ENCODE data around the gene L1CAM.
"Not testable (repeated sequence)": the region's sequence is repeated elsewhere in the genome, so short reads cannot be mapped to it uniquely, and the experiment has no call there.

The L1CAM gene

DNA sequence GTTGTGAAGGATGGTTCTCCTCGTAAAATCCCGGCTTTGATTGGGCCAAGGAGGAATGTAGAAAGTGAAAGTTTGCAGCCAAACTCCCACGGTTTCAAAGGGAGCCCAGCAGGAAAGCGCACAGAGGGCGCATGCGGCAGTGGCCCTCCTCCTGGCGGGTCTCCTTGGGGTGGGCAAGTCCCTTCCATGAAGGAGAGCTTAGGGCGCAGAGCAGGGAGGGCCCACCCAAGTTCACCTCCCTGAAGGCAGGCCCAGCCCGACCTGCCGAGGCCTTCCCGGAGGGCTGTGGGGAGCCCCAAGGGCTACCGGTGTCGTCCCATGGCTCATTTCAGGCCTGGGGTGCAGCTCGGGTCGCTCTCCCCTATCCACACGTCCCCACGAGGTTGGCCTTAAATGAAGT is 57.7 kb downstream of the L1CAM start:
- DNase-seq (ENCODE audit: low read depth in 3 of 3) = no peak

GRCh38 chrX:153827903-153828302 is 58.1 kb downstream of the L1CAM start:
- DNase-seq (ENCODE audit: low read depth in 3 of 3) = no peak

- no peak for DNase-seq (ENCODE audit: low read depth in 3 of 3)
These were observed 59.0 kb downstream of the L1CAM start for GRCh38 chrX:153827016-153827415.

GRCh38 chrX:153825042-153825441 is 60.9 kb downstream of the L1CAM start:
- no peak for DNase-seq (ENCODE audit: low read depth in 3 of 3)

- DNase-seq (ENCODE audit: low read depth in 3 of 3) = no peak
These were observed 61.6 kb downstream of the L1CAM start for GRCh38 chrX:153824348-153824747.

- no peak for DNase-seq (ENCODE audit: low read depth in 3 of 3)
These were observed 64.9 kb downstream of the L1CAM start for GRCh38 chrX:153821066-153821465.

- DNase-seq (ENCODE audit: low read depth in 3 of 3) = no peak
These were observed 65.4 kb downstream of the L1CAM start for GRCh38 chrX:153820601-153821000.

DNA sequence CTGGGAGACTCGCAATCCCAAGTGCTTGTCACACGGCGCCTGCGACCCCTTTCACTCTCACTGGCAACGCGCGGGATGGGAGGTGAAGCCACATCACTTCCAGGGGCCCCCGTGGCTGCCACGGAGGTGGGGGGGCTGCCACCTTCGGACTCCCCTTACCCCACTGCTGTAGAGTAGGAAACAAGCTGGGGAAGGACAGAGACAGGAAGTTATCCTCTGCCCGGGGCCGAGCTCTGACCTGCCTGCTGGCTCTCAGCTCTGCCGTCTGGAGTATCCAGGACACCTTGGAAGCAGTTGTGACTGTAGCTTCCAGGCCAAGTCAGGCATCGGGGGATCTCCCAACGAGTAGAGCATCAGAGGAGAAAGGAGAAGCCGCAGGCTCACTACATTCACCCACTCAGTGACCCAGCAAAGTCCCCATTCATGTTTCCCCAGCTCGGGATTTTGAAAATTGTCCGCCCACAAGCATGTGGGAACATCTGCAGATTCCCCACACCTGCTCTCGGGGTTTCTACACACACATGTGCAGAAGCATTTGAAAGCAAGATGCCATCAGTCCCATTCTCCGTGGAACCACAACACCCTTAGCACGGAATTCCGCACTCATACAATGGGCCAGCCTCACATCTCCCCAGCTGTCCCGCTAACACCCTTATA is 66.5 kb downstream of the L1CAM start:
- DNase-seq (ENCODE audit: low read depth in 3 of 3) = no peak

- DNase-seq (ENCODE audit: low read depth in 3 of 3) = peak in 2 of 3 experiments; percentile 19 to 37
These were observed 67.2 kb downstream of the L1CAM start for GRCh38 chrX:153818571-153819383.

GRCh38 chrX:153818064-153818463 is 67.9 kb downstream of the L1CAM start:
- DNase-seq (ENCODE audit: low read depth in 3 of 3) = not testable (repeated sequence)

DNA sequence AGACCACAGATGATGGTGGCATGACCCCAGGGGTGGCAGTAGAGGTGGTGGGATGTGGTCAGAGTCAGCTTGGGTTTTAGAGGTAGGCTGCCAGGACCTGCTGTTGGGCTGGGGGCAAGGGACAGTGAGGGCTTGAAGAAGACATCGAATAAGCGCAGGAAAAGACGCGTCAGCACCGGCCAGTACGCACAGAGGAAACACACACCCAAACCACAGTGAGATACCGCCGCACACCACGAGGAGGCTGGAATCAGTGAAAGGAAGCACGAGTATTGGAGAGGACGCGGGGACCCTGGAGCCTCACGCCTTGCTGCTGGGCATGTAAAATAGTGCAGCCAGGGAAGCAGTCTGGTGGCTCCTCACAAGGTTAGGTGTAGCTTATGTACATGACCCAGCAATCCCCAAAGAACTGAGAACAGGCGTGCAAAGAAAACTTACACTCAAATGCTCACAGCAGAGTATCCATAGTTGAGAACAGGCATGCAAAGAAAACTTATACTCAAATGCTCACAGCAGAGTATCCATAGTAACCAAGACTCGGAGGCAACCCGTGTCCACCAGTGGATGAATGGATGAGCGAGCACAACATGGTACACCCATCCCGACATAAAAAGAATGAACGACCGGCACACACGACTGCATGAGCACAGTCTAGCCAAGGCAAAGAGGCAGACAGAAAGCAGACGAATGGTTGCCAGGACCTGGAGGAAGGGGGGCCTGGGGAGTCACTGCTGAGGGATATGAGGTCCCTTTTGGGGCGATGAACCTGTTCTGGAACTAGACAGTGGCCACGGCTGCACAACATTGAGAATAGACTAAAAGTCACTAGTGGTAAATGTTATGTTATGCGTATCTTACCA is 68.9 kb downstream of the L1CAM start:
- no peak for DNase-seq (ENCODE audit: low read depth in 3 of 3)

- DNase-seq (ENCODE audit: low read depth in 3 of 3) = no peak
These were observed 71.2 kb downstream of the L1CAM start for GRCh38 chrX:153814591-153815315.

DNA sequence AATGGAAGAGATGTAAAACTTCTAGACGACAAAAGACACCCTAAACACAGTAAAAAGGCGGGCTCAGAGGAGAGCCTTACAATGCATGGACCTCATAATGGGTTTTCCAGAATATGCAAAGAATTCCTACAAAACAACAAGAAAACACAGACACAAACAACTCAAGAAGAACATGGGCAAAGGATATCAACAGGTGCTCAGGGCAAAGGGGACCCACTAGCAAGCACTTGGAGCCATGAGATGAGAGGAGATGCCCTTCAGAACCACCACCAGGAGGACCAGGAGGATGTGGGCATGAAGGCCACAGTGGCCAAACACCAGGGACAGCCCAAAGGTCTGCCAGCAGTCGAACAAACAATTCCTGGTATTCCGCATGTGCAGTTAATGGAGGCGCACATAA is 72.8 kb downstream of the L1CAM start:
- DNase-seq (ENCODE audit: low read depth in 3 of 3) = no peak

DNA sequence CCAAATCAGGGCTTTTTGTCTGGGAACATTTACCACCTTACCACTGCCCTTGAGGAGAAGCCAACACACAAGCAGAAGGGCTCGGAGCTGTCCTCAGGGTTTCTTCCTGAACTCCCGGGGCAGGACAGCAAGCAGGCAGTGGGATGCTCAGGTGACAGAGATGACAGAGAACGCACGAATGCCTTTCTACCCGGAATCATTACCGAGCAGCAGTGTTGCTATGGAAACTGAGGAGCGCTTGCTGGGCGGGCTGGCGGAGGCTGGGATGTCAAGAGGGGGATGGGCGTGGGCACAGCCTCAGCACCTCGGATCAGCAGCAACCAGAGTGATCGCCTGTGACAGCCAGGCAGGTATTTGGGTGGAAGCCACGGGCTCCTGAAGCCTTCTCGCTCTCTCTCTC is 73.8 kb downstream of the L1CAM start:
- DNase-seq (ENCODE audit: low read depth in 3 of 3) = no peak

Measured in stimulated activated CD4-positive, alpha-beta T cell treated with anti-CD3 and anti-CD28 coated beads, TNF-alpha, amount 100 ng/mL, for 4 hours (primary cell).